ENCODE results near the gene BTBD7.

The BTBD7 gene

DNA sequence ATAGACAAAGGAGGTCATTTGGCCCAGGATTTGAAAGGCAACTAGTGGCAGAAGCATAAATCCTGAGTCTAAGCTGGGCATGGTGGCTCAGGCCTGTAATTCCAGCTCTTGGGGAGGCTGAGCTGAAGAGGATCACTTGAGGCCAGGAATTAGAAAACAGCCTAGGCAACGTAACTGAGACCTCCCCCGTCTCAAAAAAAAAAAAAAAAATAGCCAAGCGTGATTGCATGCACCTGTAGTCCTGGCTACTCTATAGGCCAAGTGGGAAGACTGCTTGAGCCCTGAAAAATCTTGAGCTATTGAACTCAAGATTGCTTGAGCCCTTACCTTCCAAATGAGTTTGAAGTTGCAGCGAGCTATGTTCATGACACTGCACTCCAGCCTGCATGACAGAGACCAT lies 133.8 kb downstream of the BTBD7 start:
- no peak for DNase-seq (ENCODE audit: extremely low spot score)
- ChIA-PET CTCF (interaction anchor here (1.0 to 2.0 kb wide), 4 partner anchors 8 to 92 kb away, joined by 3 to 5 read pairs (median 3); partner anchors contain the start of genes GON7 and UBR7), POLR2A (interaction anchor here (1.4 kb wide), 1 partner anchor 14 kb away, joined by 4 read pairs; the partner anchor contains the start of genes LYSET and MOAP1)
- TF ChIP-seq, protein P1, sequence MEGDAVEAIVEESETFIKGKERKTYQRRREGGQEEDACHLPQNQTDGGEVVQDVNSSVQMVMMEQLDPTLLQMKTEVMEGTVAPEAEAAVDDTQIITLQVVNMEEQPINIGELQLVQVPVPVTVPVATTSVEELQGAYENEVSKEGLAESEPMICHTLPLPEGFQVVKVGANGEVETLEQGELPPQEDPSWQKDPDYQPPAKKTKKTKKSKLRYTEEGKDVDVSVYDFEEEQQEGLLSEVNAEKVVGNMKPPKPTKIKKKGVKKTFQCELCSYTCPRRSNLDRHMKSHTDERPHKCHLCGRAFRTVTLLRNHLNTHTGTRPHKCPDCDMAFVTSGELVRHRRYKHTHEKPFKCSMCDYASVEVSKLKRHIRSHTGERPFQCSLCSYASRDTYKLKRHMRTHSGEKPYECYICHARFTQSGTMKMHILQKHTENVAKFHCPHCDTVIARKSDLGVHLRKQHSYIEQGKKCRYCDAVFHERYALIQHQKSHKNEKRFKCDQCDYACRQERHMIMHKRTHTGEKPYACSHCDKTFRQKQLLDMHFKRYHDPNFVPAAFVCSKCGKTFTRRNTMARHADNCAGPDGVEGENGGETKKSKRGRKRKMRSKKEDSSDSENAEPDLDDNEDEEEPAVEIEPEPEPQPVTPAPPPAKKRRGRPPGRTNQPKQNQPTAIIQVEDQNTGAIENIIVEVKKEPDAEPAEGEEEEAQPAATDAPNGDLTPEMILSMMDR (IDR thresholded peaks at IDR 0.05; ENCODE audit: control extremely low read depth, extremely low read depth, low read depth, missing control alignments): no peak

DNA sequence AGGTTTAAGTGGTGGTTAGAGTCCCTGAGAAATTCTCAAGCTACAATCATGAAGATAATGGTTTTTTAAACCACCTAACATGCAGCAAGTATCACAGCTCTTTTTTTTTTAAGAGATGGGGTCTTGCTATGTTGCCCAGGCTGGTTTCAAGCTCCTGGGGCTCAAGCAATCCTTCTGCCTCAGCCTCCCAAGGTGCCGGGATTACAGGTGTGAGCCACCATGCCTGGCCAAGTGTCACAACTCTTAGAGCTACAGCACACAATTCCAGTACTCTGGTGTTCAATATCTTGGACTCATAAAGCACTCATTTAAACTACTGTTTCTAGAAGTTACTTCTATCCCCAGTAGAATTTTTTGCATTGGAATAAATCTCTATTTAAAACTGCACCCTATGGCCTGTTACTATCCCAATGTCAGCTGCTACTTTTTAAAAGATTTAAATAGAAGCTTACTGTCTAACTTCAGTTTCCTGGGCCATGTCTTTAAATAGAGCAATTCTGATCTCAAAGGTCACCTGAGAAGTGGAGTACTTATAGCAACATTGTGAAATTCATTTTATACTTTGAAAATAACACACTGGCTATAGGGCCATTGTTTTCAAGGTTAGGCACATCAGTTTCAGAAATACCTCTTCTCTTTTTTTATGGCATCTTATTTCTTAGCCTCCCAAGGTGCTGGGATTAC lies 137.4 kb downstream of the BTBD7 start:
- no peak for DNase-seq (ENCODE audit: extremely low spot score)
- TF ChIP-seq, protein P1 (IDR thresholded peaks at IDR 0.05; ENCODE audit: control extremely low read depth, extremely low read depth, low read depth, missing control alignments): no peak
- POLR2A ChIA-PET: interaction anchor here (0.7 kb wide), 1 partner anchor 10 kb away, joined by 6 read pairs; no protein-coding TSS in a partner anchor
- CTCF ChIA-PET: interaction anchor here (0.8 to 3.2 kb wide), 11 partner anchors 8 to 338 kb away, joined by 3 to 14 read pairs (median 4); partner anchors contain the start of genes GON7, LYSET, MOAP1 and UBR7

All from GM10248 (cell line).